ENCODE measurements around the gene KIAA1217. TPM values are rescaled to one million over a fixed set of nuclear protein-coding genes. Genes with fewer than 3 reads are reported as not detected.

Gene KIAA1217
- total and polyA plus RNA-seq, 12 donors: 6.9 to 49.5 (median 38.4) TPM

- WGBS, 2 donors: 70 to 71% methylated on average over 3 of the region's 3 CpGs
- H3K4me3 ChIP-seq: no peak overlapping the region
- H3K27me3 ChIP-seq: no peaks in the 10 kb centered on the region
- H3K4me1 ChIP-seq: peaks cover 0 to 30% (median 6%) of the 10 kb centered on the region in 9 donors
- intact Hi-C loops (cut with DNase I): no loop called here
- H3K27ac ChIP-seq: no peak overlapping the region
- H3K36me3 ChIP-seq: peaks cover 0 to 32% (median 0%) of the 10 kb centered on the region in 9 donors
- DNase-seq (no peak), ATAC-seq (peak in 4 of 8 donors; percentile 33 to 86 (median 58))
- TF ChIP-seq CTCF (IDR thresholded peaks at IDR 0.05): no peak
- H3K9me3 ChIP-seq: no peaks in the 10 kb centered on the region
These were observed 274.8 kb downstream of the KIAA1217 start for GRCh38 chr10:24483701-24484100.

- no peak overlapping the region for H3K4me3 ChIP-seq
- no peaks in the 10 kb centered on the region for H3K9me3 ChIP-seq
- no peaks in the 10 kb centered on the region for H3K27me3 ChIP-seq
- peaks cover 0 to 32% (median 0%) of the 10 kb centered on the region in 9 donors for H3K36me3 ChIP-seq
- peak overlapping the region in 3 of 10 donors; percentile 12 to 55 (median 23) for H3K27ac ChIP-seq
- no peak for TF ChIP-seq CTCF (IDR thresholded peaks at IDR 0.05)
- peaks cover 0 to 30% (median 6%) of the 10 kb centered on the region in 9 donors for H3K4me1 ChIP-seq
- peak in 3 of 8 donors; percentile 23 to 39 (median 36) for ATAC-seq
- 87 to 92% methylated on average over 3 of the region's 3 CpGs for WGBS, 2 donors
- DNase-seq: no peak
- intact Hi-C loops (cut with DNase I): no loop called here
These were observed 275.8 kb downstream of the KIAA1217 start for GRCh38 chr10:24484771-24485170.

GRCh38 chr10:24485304-24485703 is 276.4 kb downstream of the KIAA1217 start:
- Histone ChIP-seq H3K36me3 (peaks cover 0 to 32% (median 0%) of the 10 kb centered on the region in 9 donors), H3K27ac (peak overlapping the region in 2 of 10 donors; percentile 12 to 55), H3K9me3 (no peaks in the 10 kb centered on the region), H3K27me3 (no peaks in the 10 kb centered on the region), H3K4me1 (peaks cover 0 to 30% (median 6%) of the 10 kb centered on the region in 9 donors), H3K4me3 (no peak overlapping the region)
- no peak for DNase-seq
- no peak for TF ChIP-seq CTCF (IDR thresholded peaks at IDR 0.05)
- 41 to 50% methylated on average over 5 of the region's 5 CpGs for WGBS, 2 donors
- intact Hi-C loops (cut with DNase I): no loop called here
- ATAC-seq: peak in 1 of 8 donors; percentile 49

GRCh38 chr10:24488631-24489030 is 279.7 kb downstream of the KIAA1217 start:
- Histone ChIP-seq H3K4me3 (no peak overlapping the region), H3K9me3 (no peaks in the 10 kb centered on the region), H3K36me3 (peaks cover 0 to 38% (median 0%) of the 10 kb centered on the region in 9 donors), H3K27ac (no peak overlapping the region), H3K4me1 (peaks cover 0 to 29% (median 6%) of the 10 kb centered on the region in 9 donors), H3K27me3 (no peaks in the 10 kb centered on the region)
- 83 to 89% methylated on average over 5 of the region's 5 CpGs for WGBS, 2 donors
- intact Hi-C loops (cut with DNase I): no loop called here
- TF ChIP-seq CTCF (IDR thresholded peaks at IDR 0.05): no peak
- no peak for DNase-seq
- no peak for ATAC-seq

Data from heart right ventricle (tissue), 16 donors.